PFSK-1 (cell line): ENCODE results near the gene GNGT1.

Experiments used
- FOXP2 ChIP-seq: optimal IDR thresholded peaks from 2 replicates; pipeline ENCODE3; 2011; ENCODE audit warnings: borderline replicate concordance, control low read depth, inconsistent platforms; ENCODE audit not compliant: insufficient read depth; ENCODE audit errors: extremely low read length, extremely low read depth
- POLR2AphosphoS5 ChIP-seq: IDR thresholded peaks from 2 replicates; pipeline ENCODE4 v1.6.1; 2012; ENCODE audit warnings: low read depth, mild to moderate bottlenecking, control low read depth, low read length, moderate library complexity
- SIN3A ChIP-seq: IDR thresholded peaks from 2 replicates; pipeline ENCODE4 v1.6.1; 2012; ENCODE audit warnings: mild to moderate bottlenecking, low read length, moderate library complexity, borderline replicate concordance; ENCODE audit not compliant: insufficient read depth
- TAF1 ChIP-seq: IDR thresholded peaks from 2 replicates; pipeline ENCODE4 v1.6.1; 2012; ENCODE audit warnings: low read length, control low read depth, borderline replicate concordance; ENCODE audit not compliant: insufficient read depth
- TF ChIP-seq, protein P1 (sequence below), 2 experiments: IDR thresholded peaks; 2 replicates each; pipeline versions ENCODE4 v1.6.1 to v1.8.0; 2011 to 2012; ENCODE audit warnings: low read depth in 2 of 2, low read length in 2 of 2, control low read depth in 1 of 2, inconsistent platforms in 1 of 2, mild to moderate bottlenecking in 1 of 2, moderate library complexity in 1 of 2; ENCODE audit not compliant: insufficient read depth in 1 of 2

DNA sequence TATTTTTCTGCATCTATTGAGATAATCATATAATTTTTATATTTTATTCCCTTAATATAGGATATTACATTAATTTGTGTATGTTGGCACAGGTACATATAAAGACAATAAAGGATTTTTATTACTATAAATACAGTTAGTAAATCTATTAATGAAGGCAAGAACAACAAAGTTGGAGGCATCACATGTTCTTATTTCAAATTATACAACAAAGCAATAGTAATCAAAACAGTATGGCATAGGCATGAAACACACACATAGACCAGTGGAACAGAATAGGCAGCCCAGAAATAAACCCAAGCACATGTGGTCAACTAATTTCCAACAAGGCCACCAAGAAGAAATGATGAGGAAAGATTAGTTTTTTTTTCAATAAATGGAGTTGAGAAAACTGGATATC, 27.0 kb upstream of the GNGT1 start:
- TF ChIP-seq, protein P1, sequence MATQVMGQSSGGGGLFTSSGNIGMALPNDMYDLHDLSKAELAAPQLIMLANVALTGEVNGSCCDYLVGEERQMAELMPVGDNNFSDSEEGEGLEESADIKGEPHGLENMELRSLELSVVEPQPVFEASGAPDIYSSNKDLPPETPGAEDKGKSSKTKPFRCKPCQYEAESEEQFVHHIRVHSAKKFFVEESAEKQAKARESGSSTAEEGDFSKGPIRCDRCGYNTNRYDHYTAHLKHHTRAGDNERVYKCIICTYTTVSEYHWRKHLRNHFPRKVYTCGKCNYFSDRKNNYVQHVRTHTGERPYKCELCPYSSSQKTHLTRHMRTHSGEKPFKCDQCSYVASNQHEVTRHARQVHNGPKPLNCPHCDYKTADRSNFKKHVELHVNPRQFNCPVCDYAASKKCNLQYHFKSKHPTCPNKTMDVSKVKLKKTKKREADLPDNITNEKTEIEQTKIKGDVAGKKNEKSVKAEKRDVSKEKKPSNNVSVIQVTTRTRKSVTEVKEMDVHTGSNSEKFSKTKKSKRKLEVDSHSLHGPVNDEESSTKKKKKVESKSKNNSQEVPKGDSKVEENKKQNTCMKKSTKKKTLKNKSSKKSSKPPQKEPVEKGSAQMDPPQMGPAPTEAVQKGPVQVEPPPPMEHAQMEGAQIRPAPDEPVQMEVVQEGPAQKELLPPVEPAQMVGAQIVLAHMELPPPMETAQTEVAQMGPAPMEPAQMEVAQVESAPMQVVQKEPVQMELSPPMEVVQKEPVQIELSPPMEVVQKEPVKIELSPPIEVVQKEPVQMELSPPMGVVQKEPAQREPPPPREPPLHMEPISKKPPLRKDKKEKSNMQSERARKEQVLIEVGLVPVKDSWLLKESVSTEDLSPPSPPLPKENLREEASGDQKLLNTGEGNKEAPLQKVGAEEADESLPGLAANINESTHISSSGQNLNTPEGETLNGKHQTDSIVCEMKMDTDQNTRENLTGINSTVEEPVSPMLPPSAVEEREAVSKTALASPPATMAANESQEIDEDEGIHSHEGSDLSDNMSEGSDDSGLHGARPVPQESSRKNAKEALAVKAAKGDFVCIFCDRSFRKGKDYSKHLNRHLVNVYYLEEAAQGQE (IDR thresholded peaks at IDR 0.05; ENCODE audit: insufficient read depth in 1 of 2, low read depth in 2 of 2, low read length in 2 of 2) = no peak
- TF ChIP-seq POLR2AphosphoS5 = no peak
- TF ChIP-seq SIN3A = no peak
- no peak for TF ChIP-seq TAF1
- TF ChIP-seq FOXP2 = no peak
